Right hindlimb (tissue), 1 donor: ENCODE measurements around the gene ZP1.
"Not testable (repeated sequence)": the region's sequence is repeated elsewhere in the genome, so short reads cannot be mapped to it uniquely, and the experiment has no call there.

Experiments
- DNase-seq: peaks from one replicate; pipeline ENCODE4 v3.0.0-alpha.2; 2018

The ZP1 gene

DNA sequence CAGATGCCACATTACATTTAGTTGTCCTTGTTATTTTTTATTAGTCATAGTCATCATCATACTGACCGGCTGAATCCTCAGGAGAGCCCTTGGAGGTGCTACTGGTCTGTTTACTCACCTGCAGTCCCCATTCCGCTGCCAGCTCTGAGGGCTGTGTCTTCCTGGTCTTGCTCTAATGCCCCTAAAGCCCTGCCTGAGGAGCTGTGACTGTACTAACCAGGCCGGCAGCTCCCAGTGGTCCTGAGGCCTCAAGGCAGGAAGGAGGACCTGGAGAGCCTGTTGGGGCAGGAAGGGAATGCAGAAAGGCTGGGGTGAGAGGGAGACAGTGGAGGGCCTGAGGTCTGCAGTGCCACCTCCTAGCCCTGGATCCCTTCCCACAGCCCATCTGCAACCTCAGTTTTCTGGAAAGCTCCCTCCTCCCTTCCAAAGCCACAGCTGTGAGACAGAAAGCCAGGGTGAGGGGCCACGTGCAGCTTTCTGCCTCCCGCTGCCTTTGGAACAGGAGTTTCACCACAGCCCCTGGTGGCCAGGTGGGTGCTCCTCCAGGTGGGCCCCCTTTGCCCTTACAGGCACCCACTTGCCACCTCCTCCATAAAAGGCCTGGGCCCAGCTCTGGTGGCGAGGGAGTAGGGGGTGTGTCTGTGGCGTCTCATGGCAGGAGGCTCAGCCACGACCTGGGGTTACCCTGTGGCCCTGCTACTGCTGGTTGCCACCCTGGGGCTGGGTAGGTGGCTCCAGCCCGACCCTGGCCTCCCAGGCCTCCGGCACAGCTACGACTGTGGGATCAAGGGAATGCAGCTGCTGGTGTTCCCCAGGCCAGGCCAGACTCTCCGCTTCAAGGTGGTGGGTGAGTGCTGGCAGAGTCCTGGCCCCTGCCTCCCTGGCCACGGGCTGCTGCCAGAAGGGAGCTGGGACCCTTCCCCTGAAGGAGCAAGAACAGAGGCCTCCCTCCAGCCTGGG is at the start of gene ZP1:
Gene ZP1 (plus strand): TSS at position 632 of the 960 bp plus-strand sequence. CDS start 20 bp downstream, at position 652.
- no peak for DNase-seq

DNA sequence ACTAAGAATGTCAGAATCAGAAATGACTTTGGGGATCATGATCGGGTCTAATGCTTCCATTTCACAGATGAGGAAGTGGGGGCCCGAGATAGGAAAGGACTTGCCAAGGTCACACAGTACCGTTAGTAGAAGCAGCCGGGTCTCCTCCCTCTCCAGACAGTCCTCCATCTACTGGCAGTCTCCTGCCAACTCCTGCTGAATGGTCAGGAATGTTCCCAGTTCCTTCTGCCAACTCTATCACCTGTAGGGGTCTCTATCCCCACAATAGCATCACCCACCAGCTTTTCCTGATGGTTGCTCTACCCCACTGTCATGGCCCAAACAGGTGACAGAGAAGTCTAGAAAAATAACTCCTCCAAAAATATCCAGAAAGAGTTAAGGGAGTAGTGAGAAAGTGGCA is 49.3 kb upstream of the ZP1 start:
- no peak for DNase-seq

GRCh38 chr11:60821827-60822599 is 45.3 kb upstream of the ZP1 start:
- DNase-seq, result no peak

DNA sequence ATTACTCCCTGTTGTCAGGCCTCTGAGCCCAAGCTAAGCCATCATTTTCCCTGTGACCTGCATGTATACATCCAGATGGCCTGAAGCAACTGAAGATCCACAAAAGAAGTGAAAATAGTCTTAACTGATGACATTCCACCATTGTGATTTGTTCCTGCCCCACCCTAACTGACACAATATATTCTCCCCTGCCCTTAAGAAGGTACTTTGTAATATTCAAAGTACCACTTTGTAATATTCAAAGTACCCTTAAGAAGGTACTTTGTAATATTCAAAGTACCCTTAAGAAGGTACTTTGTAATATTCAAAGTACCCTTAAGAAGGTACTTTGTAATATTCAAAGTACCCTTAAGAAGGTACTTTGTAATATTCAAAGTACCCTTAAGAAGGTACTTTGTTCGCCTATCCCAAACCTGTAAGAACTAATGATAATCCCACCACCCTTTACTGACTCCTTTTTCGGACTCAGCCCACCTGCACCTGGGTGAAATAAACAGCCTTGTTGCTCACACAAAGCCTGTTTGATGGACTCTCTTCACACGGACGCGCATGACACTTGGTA is 43.5 kb upstream of the ZP1 start:
- DNase-seq, result not testable (repeated sequence)

DNA sequence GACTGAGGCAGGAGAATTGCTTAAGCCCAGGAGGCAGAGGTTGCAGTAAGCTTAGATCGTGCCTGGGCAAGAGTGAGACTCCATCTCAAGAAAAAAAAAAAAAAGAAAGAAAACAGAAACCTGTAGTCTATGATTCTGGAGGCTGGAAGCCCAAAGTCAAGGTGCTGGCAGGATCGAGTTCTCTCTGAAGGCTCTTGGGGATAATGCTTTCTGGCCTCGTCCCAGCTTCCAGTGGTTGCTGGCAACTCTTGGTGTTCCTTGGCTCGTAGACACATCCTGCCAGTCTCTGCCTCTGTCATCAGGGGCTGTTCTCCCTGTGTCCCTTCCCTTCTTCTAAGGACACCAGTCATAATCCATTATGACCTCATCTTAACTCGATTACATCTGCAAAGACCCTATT is 42.2 kb upstream of the ZP1 start:
- no peak for DNase-seq

DNA sequence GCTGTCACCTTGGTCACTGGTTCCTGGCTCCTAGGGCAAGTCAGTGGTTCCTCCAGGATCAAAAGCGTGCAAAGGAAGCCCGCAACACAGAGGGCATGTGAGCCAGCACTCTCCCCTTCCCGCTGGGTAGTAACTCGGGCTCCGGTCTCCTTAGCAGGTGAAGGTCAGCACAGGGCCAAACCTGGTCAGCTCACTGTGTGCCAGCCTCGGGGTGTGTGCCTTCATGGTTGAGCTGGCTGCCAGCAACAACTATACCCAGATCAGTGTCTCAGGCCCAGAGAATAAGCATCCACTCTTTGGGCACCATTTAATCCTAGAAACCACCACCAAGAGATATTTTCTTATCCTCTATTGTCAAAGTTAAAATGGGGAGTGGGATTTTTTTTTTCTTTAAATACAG is 41.6 kb upstream of the ZP1 start:
- DNase-seq, result no peak

GRCh38 chr11:60830478-60831142 is 36.7 kb upstream of the ZP1 start:
- no peak for DNase-seq

DNA sequence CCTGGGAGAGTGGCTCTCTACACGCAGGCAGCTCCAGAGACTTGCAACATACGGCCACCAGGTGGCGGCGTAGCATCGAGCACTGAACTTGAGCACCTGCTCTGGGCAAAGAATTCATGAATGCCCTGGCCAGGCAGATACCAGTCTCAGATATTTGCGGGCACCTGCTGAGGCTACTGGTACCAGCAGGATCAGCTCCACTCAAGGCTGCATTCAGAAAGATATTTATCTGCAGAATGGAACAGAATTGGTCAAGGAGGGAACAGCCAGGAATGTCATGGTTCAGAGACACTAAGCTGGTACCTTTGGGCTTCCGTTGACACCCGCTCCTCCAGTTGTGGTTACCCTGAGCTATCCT is 36.2 kb upstream of the ZP1 start:
- peak; percentile 82 for DNase-seq

DNA sequence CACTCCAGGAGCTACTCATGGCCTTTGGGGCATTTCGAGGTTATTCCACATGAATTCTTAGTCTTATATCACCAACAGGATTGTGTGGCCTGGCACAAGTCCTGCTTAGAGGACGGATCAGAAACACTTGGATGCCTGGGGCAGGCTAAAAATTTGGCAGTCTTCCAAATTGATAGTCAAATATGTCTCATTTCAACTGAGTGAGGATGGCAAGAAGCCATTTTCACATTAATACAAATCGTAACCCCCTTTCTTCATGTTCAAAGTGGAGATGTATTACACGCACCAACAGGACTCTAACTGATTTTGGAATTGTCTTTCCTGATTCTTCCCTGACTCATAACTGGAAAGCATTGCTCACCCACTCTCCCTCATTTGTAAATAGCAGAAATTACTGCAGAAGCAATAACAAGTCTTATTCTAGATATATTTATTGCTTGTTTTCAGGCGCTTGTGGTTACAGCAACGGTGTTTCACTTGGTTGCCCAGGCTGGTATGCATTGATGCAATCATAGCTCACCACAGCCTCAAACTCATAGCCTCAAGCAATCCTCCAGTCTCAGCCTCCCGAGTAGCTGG is 35.8 kb upstream of the ZP1 start:
- DNase-seq, result no peak

DNA sequence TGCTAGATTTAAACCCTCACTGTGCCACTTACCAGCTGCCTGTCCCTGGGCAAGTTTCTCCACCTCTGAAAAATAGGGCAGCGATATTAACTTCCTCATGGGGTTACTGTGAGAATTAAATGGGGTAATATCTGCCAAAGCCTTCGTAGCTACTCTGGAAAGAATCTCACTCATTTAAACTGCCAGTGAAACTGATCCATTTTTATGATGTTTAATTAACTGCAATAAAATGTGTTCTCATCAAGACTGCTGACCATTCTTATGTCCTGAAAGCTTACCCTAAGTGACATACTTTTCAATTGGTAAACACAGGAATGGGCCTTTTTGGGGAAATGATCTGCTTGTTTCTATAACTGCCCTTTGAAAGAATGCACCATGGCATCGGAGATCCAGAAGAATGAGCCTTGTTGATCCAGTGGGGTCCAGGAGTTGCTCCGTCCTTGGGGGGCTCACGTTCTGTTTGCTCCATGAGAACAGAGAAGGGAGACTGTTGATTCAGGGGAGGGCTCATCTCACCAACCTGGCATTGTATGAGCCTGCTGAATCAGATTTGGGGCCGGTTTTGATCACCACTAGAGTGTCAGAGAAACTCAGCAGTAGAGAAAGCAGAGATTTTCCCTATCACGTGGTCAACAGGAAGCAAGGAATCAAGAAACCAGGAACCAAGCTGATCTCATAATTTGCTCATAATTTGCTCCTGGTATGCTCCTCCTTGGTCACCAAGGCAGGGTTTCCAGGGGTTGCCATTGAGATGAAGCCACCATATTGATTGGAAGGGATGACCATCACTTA is 32.4 kb upstream of the ZP1 start:
- no peak for DNase-seq

GRCh38 chr11:60835534-60835846 is 31.9 kb upstream of the ZP1 start:
- no peak for DNase-seq

DNA sequence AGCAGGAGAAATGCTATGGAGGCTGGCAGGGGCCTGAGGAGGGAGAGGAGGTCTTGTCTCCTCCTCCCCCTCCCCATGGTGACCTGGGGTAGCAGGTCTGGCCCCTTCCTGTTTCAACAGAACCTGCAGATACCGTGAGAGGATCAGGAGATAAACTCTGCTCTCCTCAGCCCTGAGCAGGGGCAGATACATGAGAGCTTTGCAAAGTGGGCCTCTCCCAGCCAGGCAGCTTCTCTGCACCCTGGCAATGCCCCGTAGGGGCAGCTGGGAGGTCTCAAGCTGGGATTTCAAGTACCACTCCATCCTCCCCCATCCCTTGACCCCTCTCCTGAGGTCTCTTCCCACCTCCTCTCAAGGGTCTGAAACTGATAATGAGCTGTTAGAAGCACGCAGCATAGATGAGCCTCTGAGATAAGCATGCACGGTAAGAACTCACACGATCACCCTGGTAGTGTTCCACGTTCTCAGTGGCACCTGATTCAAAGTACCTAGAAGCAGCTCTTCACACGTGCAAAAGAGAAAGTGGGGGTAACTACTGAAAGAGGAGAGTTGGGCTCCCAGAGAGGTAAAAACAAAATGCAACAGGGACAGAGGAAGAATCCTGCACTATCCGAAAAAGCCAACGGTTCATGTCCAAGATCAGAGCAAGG is 30.4 kb upstream of the ZP1 start:
- no peak for DNase-seq

DNA sequence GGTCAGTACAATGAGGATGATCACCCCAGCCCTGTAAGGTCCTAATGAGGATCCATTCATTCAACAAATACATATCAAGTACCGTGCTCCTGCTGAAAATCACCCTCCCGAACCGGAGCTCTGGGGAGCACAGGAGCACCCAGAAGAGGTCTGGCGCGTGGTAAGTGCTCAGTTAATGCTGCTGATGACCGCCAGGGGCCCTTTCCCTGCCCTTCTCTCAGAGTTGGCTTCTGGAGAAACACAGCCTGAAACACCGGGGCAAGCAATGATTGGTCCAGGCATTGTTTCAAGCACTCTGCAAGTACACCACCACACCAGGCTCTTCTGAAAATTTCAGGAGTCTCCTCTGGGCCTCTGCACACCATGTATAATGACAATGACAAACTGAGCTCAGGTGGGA is 29.2 kb upstream of the ZP1 start:
- no peak for DNase-seq

DNA sequence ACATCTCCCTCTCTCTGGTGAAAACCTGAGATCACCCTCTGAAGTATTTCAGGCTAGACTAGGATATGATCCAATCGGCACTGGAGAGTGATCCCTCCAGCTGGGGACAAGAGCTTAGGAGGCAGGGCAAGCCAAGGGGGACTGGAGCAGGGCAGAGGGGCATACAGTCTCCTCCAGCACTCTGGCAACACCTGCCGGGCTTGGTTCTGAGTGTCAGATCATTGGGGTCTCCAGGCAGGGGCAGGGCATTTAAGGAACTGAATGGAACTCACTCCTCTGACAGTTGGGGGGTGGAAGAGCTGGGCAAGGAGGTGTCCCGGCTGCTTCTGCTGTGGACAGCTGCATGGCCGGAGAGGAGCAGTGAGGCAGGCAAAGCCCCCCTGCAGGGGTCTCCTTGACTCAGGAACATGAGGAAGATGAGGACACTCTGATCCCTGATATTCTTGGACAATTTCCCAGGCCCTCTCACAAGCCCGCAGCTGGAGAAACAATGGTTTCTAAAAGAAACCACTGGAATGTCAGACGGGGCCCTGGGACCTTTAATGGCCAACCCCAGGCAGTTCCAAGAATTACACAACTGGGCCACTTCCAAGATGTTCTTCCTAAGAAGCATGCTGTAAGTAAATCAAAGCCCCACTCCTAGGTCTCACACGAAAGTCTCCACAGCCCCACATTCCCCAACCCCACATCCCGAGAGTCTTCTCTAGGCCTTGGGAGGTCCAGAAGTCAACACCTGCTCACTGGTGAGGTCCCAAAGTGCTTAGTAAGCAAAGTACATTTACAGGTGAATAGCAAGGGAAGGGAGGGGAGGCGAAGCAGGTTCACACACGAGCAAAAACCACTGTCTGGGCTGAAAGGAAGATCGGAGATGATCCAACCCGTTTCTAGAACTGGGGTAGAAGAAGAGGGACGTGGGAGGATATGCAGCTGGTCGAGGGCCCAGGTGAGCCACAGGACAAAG is 26.6 kb upstream of the ZP1 start:
- peak; percentile 85 for DNase-seq

- DNase-seq, result peak; percentile 98
Observed at GRCh38 chr11:60841797-60842667, 25.3 kb upstream of the ZP1 start, which contains the start of gene CCDC86. Gene CCDC86, plus strand, starts transcription at chr11:60842113. Its CDS starts 12 bp downstream, at chr11:60842125.

- no peak for DNase-seq
Observed at GRCh38 chr11:60842668-60843600, 24.4 kb upstream of the ZP1 start.

- DNase-seq, result no peak
Observed at GRCh38 chr11:60844045-60844869, 23.1 kb upstream of the ZP1 start.
